Measurements from ENCODE around the gene RNU1-3. TPM values are rescaled to one million over a fixed set of nuclear protein-coding genes. Genes with fewer than 3 reads are reported as not detected.

Gene RNU1-3
- total and polyA plus RNA-seq, 2 of the 8 experiments (the other 6 are each of a cell fraction or from before 2014, with no cell fraction given): 145 to 1,303 TPM

DNA sequence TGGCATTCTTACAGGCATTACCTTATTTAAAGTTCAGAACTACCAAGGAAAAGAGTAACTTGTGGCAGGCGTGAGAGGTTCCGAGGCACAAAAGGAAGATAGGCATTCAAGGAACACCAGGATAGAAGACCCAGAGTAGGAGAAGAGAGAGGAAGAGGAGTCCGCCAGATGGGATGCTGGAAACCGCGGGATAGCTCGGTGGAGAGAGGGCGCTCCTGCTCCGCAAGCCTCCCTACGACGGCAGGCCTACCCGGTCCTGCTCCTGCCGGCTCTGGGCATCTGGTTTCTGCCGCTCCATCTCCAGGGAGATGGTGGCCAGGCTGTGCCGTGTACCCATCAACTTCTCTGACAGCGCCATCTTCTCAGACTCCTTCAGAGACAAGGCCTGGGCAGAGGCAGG is 48.0 kb downstream of the RNU1-3 start:
- no peak overlapping the region for H3K27ac ChIP-seq (ENCODE audit: low read depth, low read length)
- no peak overlapping the region for H2BK12ac ChIP-seq (ENCODE audit: low read depth, low read length)
- peaks cover 0 to 3% (median 0%) of the 10 kb centered on the region in 4 experiments; a peak in 1 of 8 replicates for H3K36me3 ChIP-seq (ENCODE audit: control insufficient read depth in 2 of 4, insufficient read depth in 4 of 4, low read length in 3 of 4)
- H4K5ac ChIP-seq (ENCODE audit: insufficient read length, low read depth, low read length): no peak overlapping the region
- no peak overlapping the region for H2BK120ac ChIP-seq (replicated peaks; ENCODE audit: low read depth, low read length)
- H3K79me2 ChIP-seq (ENCODE audit: control insufficient read depth in 1 of 2, insufficient read depth in 2 of 2, low read length in 2 of 2): no peaks in the 10 kb centered on the region
- H2AK5ac ChIP-seq (ENCODE audit: low read depth, low read length): no peak overlapping the region
- CTCF ChIA-PET (ENCODE audit: partially characterized antibody): interaction anchor here (0.8 to 20.3 kb wide), 8 partner anchors 10 to 350 kb away, joined by 3 to 611 read pairs (median 12); no protein-coding TSS in a partner anchor
- no peaks in the 10 kb centered on the region for H4K20me1 ChIP-seq (replicated peaks in 1 of 2; ENCODE audit: control insufficient read depth in 1 of 2, insufficient read depth in 2 of 2, low read length in 2 of 2)
- peaks cover 6 to 17% (median 14%) of the 10 kb centered on the region in 4 experiments for H3K27me3 ChIP-seq (replicated peaks in 1 of 4; ENCODE audit: control insufficient read depth in 3 of 4, extremely low read depth in 1 of 4, insufficient read depth in 3 of 4, low read length in 3 of 4)
- H3K79me1 ChIP-seq (ENCODE audit: low read depth, low read length): no peaks in the 10 kb centered on the region
- POLR2A ChIA-PET (ENCODE audit: partially characterized antibody): interaction anchor here (1.4 to 3.4 kb wide), 3 partner anchors 10 to 333 kb away, joined by 8 to 12 read pairs (median 11); no protein-coding TSS in a partner anchor
- H2BK5ac ChIP-seq (ENCODE audit: low read depth, low read length): no peak overlapping the region
- no peak overlapping the region for H3K4ac ChIP-seq (replicated peaks; ENCODE audit: insufficient read length, low read depth, low read length)
- H2AFZ ChIP-seq (ENCODE audit: low read length): no peak overlapping the region
- no peak for FAIRE-seq
- peaks cover 0 to 3% (median under 1%) of the 10 kb centered on the region in 4 experiments; a peak in 3 of 7 replicates for H3K4me1 ChIP-seq (replicated peaks in 1 of 4; ENCODE audit: control insufficient read depth in 3 of 4, insufficient read depth in 4 of 4, low read length in 3 of 4)
- no peak overlapping the region for H4K91ac ChIP-seq (replicated peaks; ENCODE audit: insufficient read length, low read length)
- WGBS, 2 experiments (ENCODE audit: extremely low coverage in 1 of 2, insufficient coverage in 1 of 2, insufficient read length in 1 of 2, insufficient replicate concordance in 2 of 2, low coverage in 1 of 2, low lambda C conversion rate in 2 of 2, missing lambda C conversion rate in 1 of 2): 73% methylated on average over 15 of the region's 15 CpGs; no CpG with 5 or more reads in 1 of the 2 experiments
- H3K23ac ChIP-seq (ENCODE audit: insufficient read length): no peak overlapping the region
- H3K23me2 ChIP-seq (ENCODE audit: low read depth, low read length): peaks cover 1% of the 10 kb centered on the region; the same call in 1 of the 2 replicates
- no peak overlapping the region for H2BK20ac ChIP-seq (ENCODE audit: low read length)
- no peak overlapping the region for H3K18ac ChIP-seq (ENCODE audit: extremely low read depth, low read length)
- H3K4me3 ChIP-seq (ENCODE audit: extremely low read depth in 1 of 4, insufficient read depth in 2 of 4, low read depth in 3 of 4, low read length in 4 of 4): no peak overlapping the region
- H3K56ac ChIP-seq (replicated peaks; ENCODE audit: insufficient read length, low read depth, low read length): no peak overlapping the region
- no peak overlapping the region for H3K9ac ChIP-seq (replicated peaks in 1 of 4; ENCODE audit: extremely low read depth in 1 of 4, low read depth in 3 of 4, low read length in 3 of 4)
- DNase-seq (ENCODE audit: low read depth in 1 of 2, low spot score in 2 of 2): peak; percentile 64 to 93
- no peak overlapping the region for H3K14ac ChIP-seq (ENCODE audit: insufficient read length)
- H3K9me3 ChIP-seq (ENCODE audit: insufficient read depth in 2 of 2, low read depth in 1 of 2, low read length in 1 of 2): no peaks in the 10 kb centered on the region
- H4K8ac ChIP-seq (ENCODE audit: extremely low read depth, insufficient read depth, low read length): peak overlapping the region; percentile 72; the same call in 1 of the 2 replicates
- peak overlapping the region in 1 of 2 experiments; percentile 40; a peak in 2 of 4 replicates for H3K4me2 ChIP-seq (ENCODE audit: insufficient read depth in 1 of 2, low read depth in 2 of 2, low read length in 2 of 2)
- no peak overlapping the region for H2BK15ac ChIP-seq (ENCODE audit: low read length)
- TF ChIP-seq RAD21 (IDR thresholded peaks at IDR 0.05 in 1 of 2, conservative IDR thresholded peaks at IDR 0.05 in 1 of 2; ENCODE audit: low read depth in 2 of 2, low read length in 2 of 2) (peak; percentile 47 to 54), RBBP5 (IDR thresholded peaks at IDR 0.05; ENCODE audit: borderline replicate concordance, low read depth, low read length) (no peak), CHD2 (IDR thresholded peaks at IDR 0.05; ENCODE audit: low read length) (no peak), KDM1A (IDR thresholded peaks at IDR 0.05; ENCODE audit: borderline replicate concordance, low read length) (no peak), RXRA (IDR thresholded peaks at IDR 0.05; ENCODE audit: insufficient read depth, low read depth, low read length) (no peak), CTBP2 (IDR thresholded peaks at IDR 0.05; ENCODE audit: borderline replicate concordance, insufficient read depth, insufficient read length, low read length) (no peak), TEAD4 (IDR thresholded peaks at IDR 0.05; ENCODE audit: low read depth, low read length) (no peak), SIX5 (IDR thresholded peaks at IDR 0.05; ENCODE audit: low read depth, low read length) (no peak), GTF2F1 (IDR thresholded peaks at IDR 0.05; ENCODE audit: borderline replicate concordance, low read depth, low read length) (no peak), SRF (IDR thresholded peaks at IDR 0.05; ENCODE audit: low read depth, low read length) (no peak), TBP (IDR thresholded peaks at IDR 0.05; ENCODE audit: low read depth, low read length) (peak; percentile 82), CBX8 (IDR thresholded peaks at IDR 0.05; ENCODE audit: borderline replicate concordance, low read depth, low read length) (no peak)
- TF ChIP-seq, protein P1, sequence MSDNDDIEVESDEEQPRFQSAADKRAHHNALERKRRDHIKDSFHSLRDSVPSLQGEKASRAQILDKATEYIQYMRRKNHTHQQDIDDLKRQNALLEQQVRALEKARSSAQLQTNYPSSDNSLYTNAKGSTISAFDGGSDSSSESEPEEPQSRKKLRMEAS (IDR thresholded peaks at IDR 0.05): peak; percentile 41

All from H1 (cell line).